Head of caudate nucleus (tissue), 42 donors: Measurements from ENCODE around the gene ATP6V1G3.
"Not testable (repeated sequence)": the region's sequence is repeated elsewhere in the genome, so short reads cannot be mapped to it uniquely, and the experiment has no call there.

Experiments used
- DNase-seq, 42 donors: peaks; one replicate each; pipeline versions ENCODE4 v3.0.0 to v3.0.0-alpha.2; 2020 to 2021; ENCODE audit warnings: mixed read lengths in 7 of 42
- intact Hi-C: fragments of 100-400 bp; cut with DNase I; formaldehyde crosslinking; loops from one replicate; pipeline ENCODE4 v1.15.0; 2022

ATP6V1G3 gene

GRCh38 chr1:198499588-198499987, 40.9 kb downstream of the ATP6V1G3 start:
- no peak for DNase-seq

GRCh38 chr1:198498881-198499280, 41.6 kb downstream of the ATP6V1G3 start:
- DNase-seq, result no peak
- intact Hi-C loops, result no loop called here

More at GRCh38 chr1:198499588-198499987, 40.9 kb downstream of the ATP6V1G3 start:
- intact Hi-C loops, result no loop called here

GRCh38 chr1:198498103-198498385, 42.4 kb downstream of the ATP6V1G3 start:
- intact Hi-C loops, result no loop called here

DNA sequence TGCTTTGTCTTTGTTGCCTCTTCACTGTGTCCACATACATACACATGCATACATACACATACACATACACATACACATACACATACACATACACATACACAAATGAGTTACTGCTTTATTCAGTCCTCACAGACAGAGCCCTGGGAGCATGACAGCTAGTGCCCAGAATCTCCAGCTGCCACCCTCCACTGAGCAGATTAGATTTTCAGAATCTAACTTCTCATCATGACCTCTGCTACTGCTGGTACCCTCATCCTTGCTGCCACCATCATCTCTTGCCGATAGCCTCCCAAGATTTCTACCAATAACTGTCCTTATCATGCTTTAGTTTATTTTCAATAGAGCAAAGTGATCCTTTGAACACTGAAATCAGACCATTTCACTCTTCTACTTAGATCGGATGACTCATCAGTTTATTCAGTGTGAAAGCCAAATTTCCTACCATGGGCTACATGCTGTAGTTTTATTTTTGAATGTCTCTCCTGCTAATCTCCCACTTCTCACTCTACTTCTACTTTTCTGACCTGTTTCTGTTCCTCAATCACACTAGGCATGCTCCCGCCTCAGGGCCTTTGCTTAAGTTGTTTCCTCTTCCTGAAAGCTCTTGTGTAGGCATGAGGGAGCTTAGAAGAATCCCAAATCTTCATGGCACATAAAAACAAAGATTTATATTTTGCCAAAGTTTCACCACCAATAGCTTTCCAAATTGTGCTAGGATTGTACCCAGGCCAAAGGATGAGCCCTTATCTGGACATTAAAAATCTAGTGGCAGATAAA, 43.0 kb downstream of the ATP6V1G3 start:
- DNase-seq, result peak in 6 of 42 donors; percentile 14 to 45 (median 30)
- intact Hi-C loops, result no loop called here

More at GRCh38 chr1:198498103-198498385, 42.4 kb downstream of the ATP6V1G3 start:
- DNase-seq, result no peak

- intact Hi-C loops, result no loop called here
- no peak for DNase-seq
Observed at GRCh38 chr1:198496216-198497143, 44.0 kb downstream of the ATP6V1G3 start.

- DNase-seq, result no peak
- intact Hi-C loops, result no loop called here
Observed at GRCh38 chr1:198495631-198496030, 44.8 kb downstream of the ATP6V1G3 start.

DNA sequence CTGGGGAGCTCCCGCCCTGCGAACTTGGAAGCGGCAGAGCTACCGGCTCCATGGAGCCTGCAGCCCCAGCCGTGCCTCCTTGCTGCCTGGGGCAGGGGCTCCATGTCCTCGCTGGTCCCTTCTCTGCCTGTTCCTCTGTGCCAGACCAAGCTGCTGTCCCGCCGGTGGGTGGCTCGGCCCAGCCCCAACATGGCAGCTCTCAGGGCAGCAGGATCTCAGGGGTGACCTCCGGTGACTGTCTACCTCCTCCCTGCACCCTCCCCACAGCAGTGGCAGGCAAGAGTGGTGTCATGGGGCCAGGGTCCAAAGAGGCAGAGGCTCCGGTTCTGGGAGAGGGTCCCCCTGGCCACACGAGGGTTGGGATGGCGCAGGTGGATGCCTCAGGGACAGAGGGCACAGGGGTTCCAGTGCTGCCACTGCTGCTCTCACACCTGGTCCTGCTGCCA, 45.8 kb downstream of the ATP6V1G3 start:
- DNase-seq, result no peak
- intact Hi-C loops, result no loop called here

DNA sequence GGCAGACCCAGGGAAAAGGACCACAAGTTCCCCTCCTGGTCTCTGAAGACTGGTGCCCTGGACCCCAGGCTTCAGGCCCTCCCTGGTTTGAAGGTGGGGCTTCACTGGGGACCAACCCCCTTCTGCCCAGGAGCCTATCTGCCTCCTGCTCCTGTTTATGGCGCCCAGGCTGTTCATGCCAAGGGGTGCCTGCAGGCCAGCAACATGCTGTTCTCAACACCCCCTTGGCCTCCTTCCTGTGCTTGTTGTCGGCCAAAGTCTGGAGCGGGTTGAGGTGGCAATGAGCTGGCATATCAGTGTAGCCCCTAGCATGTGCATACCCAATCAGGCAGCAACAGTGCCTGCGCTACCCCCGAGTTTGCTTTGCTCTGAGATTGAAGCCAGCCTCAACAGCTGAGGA, 46.3 kb downstream of the ATP6V1G3 start:
- intact Hi-C loops, result no loop called here
- DNase-seq, result no peak

- intact Hi-C loops, result no loop called here
- no peak for DNase-seq
Observed at GRCh38 chr1:198493329-198493728, 47.2 kb downstream of the ATP6V1G3 start.

GRCh38 chr1:198492872-198493271, 47.6 kb downstream of the ATP6V1G3 start:
- DNase-seq, result no peak

DNA sequence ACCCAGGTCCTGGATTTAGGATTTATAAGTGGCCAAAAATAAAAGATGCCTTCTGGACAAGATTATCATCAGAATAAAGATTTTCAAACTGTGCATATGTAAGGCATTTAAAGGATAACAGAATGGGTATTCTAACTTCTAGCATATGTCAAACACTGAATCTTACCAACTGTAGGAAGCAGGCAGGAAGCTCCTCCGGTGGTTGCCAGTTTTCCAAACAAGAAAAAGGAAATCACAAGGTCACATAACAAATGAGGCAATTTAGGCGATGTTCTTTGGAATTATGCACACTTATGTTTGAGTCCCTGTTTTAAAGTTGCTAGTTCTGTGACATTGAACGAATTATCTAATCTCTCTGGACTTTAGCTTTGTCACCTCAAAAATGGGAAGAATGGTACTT, 48.9 kb downstream of the ATP6V1G3 start:
- intact Hi-C loops, result no loop called here

More at GRCh38 chr1:198492872-198493271, 47.6 kb downstream of the ATP6V1G3 start:
- intact Hi-C loops, result no loop called here

GRCh38 chr1:198491028-198491427, 49.5 kb downstream of the ATP6V1G3 start:
- peak in 1 of 42 donors; percentile 17 for DNase-seq
- intact Hi-C loops, result no loop called here

More for the DNA sequence above, 48.9 kb downstream of the ATP6V1G3 start:
- DNase-seq, result no peak

- DNase-seq, result no peak
- intact Hi-C loops, result no loop called here
Observed at GRCh38 chr1:198490224-198490623, 50.3 kb downstream of the ATP6V1G3 start.

DNA sequence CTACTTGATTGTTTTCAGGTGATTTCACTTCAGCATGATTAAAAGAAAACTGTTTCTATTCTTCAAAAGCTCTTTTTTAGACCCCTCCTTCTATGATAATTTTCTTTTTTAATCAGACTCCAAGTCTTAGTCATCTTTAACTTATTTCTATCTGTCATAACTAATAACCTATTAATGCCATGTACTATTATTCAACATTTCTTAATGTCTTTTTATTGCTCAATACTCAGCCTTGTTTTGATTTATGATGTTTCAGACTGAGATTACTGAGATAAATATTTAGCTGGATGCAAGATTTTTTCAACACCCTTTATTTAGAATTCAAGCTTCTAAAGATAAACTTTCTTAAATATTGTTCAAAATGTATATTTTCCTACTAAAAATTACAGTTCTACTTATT, 53.6 kb downstream of the ATP6V1G3 start:
- intact Hi-C loops, result no loop called here
- no peak for DNase-seq

- DNase-seq, result no peak
- intact Hi-C loops, result no loop called here
Observed at GRCh38 chr1:198483645-198484044, 56.8 kb downstream of the ATP6V1G3 start.

DNA sequence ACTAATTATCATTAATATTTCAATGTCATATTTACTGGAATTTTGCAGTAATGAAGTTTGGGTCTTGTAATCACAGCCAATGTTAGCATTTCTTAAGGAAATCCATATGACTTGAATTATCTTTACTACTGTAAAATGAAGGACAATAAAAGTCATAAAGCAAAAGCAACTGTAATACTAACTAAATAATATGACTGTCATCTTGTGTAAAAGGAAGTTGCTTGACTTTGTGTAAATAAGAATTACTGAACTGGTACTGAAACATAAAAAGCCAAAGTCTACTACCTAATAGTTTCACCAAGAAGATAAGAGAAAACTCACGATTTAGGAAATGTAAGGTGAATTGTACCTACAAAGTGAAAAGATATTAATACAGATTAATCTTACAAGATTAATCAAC, 57.5 kb downstream of the ATP6V1G3 start:
- no peak for DNase-seq
- intact Hi-C loops, result no loop called here

GRCh38 chr1:198481661-198482060, 58.8 kb downstream of the ATP6V1G3 start:
- no peak for DNase-seq

DNA sequence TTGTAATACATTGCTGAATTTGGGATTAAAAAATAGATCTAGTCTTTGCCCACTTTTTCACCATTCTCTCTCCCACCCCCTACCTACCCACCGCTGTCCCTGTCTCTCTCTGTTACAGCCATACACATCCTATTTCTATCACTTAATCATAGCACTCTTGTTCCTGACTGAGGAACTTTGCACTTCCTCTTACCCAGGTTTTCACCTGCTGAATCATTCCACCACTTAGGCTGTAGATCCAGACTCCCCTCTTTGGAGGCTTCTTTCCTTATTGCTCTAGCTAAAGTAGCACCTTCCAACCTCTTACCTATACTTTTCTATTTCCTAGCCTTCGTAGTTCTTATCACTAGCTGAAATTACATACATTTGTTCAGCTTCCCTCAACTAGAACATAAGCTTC, 59.6 kb downstream of the ATP6V1G3 start:
- no peak for DNase-seq
- intact Hi-C loops, result no loop called here

More at GRCh38 chr1:198481661-198482060, 58.8 kb downstream of the ATP6V1G3 start:
- intact Hi-C loops, result no loop called here

DNA sequence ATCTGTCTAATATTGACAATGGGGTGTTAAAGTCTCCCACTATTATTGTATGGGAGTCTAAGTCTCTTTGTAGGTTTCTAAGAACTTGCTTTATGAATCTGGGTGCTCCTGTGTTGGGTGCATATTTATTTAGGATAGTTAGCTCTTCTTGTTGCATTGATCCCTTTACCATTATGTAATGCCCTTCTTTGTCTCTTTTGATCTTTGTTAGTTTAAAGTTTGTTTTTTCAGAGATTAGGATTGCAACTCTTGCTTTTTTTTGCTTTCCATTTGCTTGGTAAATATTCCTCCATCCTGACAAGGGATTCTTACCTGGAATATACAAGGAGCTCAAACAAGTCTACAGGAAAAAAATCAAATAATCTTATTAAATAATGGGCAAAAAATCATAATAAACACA, 63.1 kb downstream of the ATP6V1G3 start:
- DNase-seq, intact Hi-C loops: not testable (repeated sequence)
